Kidney capillary endothelial cell (primary cell): Measurements from ENCODE around the gene SYNJ1.
"Not testable (repeated sequence)": the region's sequence is repeated elsewhere in the genome, so short reads cannot be mapped to it uniquely, and the experiment has no call there.

ENCODE experiments used
- DNase-seq: peaks from one replicate; pipeline ENCODE4 v3.0.0-alpha.2; 2018; ENCODE audit warnings: low spot score

SYNJ1 gene

GRCh38 chr21:32612999-32613337 lies 114.8 kb downstream of the SYNJ1 start:
- DNase-seq, result no peak

- DNase-seq, result peak; percentile 84
Observed at GRCh38 chr21:32612075-32612998, 115.5 kb downstream of the SYNJ1 start, which contains the start of gene CFAP298. Gene CFAP298 (minus strand): TSS chr21:32612377. CDS start chr21:32612243, 134 bp downstream.

- DNase-seq, result peak; percentile 31
Observed at GRCh38 chr21:32611471-32611997, 116.3 kb downstream of the SYNJ1 start.

- not testable (repeated sequence) for DNase-seq
Observed at GRCh38 chr21:32610940-32611339, 116.9 kb downstream of the SYNJ1 start.

- no peak for DNase-seq
Observed at GRCh38 chr21:32608851-32609250, 119.0 kb downstream of the SYNJ1 start.

GRCh38 chr21:32605469-32605868 lies 122.3 kb downstream of the SYNJ1 start:
- DNase-seq, result no peak

- DNase-seq, result no peak
Observed at GRCh38 chr21:32604464-32604863, 123.3 kb downstream of the SYNJ1 start.

- DNase-seq, result no peak
Observed at GRCh38 chr21:32603131-32603530, 124.7 kb downstream of the SYNJ1 start.

GRCh38 chr21:32602099-32602498 lies 125.7 kb downstream of the SYNJ1 start:
- no peak for DNase-seq

GRCh38 chr21:32599526-32599925 lies 128.3 kb downstream of the SYNJ1 start:
- no peak for DNase-seq

GRCh38 chr21:32599091-32599490 lies 128.7 kb downstream of the SYNJ1 start:
- DNase-seq, result no peak

GRCh38 chr21:32597205-32597604 lies 130.6 kb downstream of the SYNJ1 start:
- peak; percentile 95 for DNase-seq

- no peak for DNase-seq
Observed at GRCh38 chr21:32595431-32595830, 132.4 kb downstream of the SYNJ1 start.

GRCh38 chr21:32593690-32594089 lies 134.1 kb downstream of the SYNJ1 start:
- DNase-seq, result no peak

GRCh38 chr21:32592929-32593502 lies 134.8 kb downstream of the SYNJ1 start:
- no peak for DNase-seq

GRCh38 chr21:32590130-32590529 lies 137.7 kb downstream of the SYNJ1 start:
- no peak for DNase-seq

GRCh38 chr21:32587651-32588050 lies 140.2 kb downstream of the SYNJ1 start:
- no peak for DNase-seq

- DNase-seq, result no peak
Observed at GRCh38 chr21:32587120-32587519, 140.7 kb downstream of the SYNJ1 start.

- DNase-seq, result no peak
Observed at GRCh38 chr21:32585970-32586369, 141.8 kb downstream of the SYNJ1 start.

GRCh38 chr21:32585042-32585710 lies 142.6 kb downstream of the SYNJ1 start, which contains the start of gene TCP10L:
Gene TCP10L (minus strand): TSS chr21:32585523. CDS start chr21:32584304, 1,219 bp downstream.
- DNase-seq, result no peak

GRCh38 chr21:32584472-32584871 lies 143.3 kb downstream of the SYNJ1 start:
- no peak for DNase-seq

- no peak for DNase-seq
Observed at GRCh38 chr21:32581732-32582131, 146.1 kb downstream of the SYNJ1 start.

- no peak for DNase-seq
Observed at GRCh38 chr21:32580949-32581348, 146.9 kb downstream of the SYNJ1 start.
